ENCODE measurements around the gene CABP2.

The CABP2 gene

GRCh38 chr11:67508486-67509121 lies 14.6 kb downstream of the CABP2 start:
- peak; percentile 99 to 100 (median 99) for DNase-seq (ENCODE audit: low read depth in 4 of 4, low spot score in 1 of 4)

GRCh38 chr11:67507864-67508485 lies 15.3 kb downstream of the CABP2 start, which contains the start of gene CDK2AP2:
Gene CDK2AP2 (minus strand): TSS chr11:67508162. CDS start chr11:67508082, 80 bp downstream.
- peak; percentile 94 to 98 (median 96) for DNase-seq (ENCODE audit: low read depth in 4 of 4, low spot score in 1 of 4)

- DNase-seq (ENCODE audit: low read depth in 4 of 4, low spot score in 1 of 4): no peak
These were observed 15.9 kb downstream of the CABP2 start for GRCh38 chr11:67507242-67507863.

- DNase-seq (ENCODE audit: low read depth in 4 of 4, low spot score in 1 of 4): no peak
These were observed 16.7 kb downstream of the CABP2 start for GRCh38 chr11:67506426-67507051.

- peak; percentile 79 to 91 (median 86) for DNase-seq (ENCODE audit: low read depth in 4 of 4, low spot score in 1 of 4)
These were observed 17.4 kb downstream of the CABP2 start for GRCh38 chr11:67505605-67506396.

- DNase-seq (ENCODE audit: low read depth in 4 of 4, low spot score in 1 of 4): peak in 3 of 4 experiments; percentile 57 to 79 (median 61)
These were observed 18.2 kb downstream of the CABP2 start, which contains the start of gene PITPNM1 for GRCh38 chr11:67504950-67505581. Gene PITPNM1 (minus strand): TSS chr11:67505363. CDS start chr11:67504180, 1,183 bp downstream.

- DNase-seq (ENCODE audit: low read depth in 4 of 4, low spot score in 1 of 4): peak in 1 of 4 experiments; percentile 26
These were observed 19.0 kb downstream of the CABP2 start for GRCh38 chr11:67504005-67504949.

GRCh38 chr11:67503119-67504004 lies 19.9 kb downstream of the CABP2 start:
- no peak for DNase-seq (ENCODE audit: low read depth in 4 of 4, low spot score in 1 of 4)

GRCh38 chr11:67502328-67502979 lies 20.8 kb downstream of the CABP2 start:
- no peak for DNase-seq (ENCODE audit: low read depth in 4 of 4, low spot score in 1 of 4)

- no peak for DNase-seq (ENCODE audit: low read depth in 4 of 4, low spot score in 1 of 4)
These were observed 21.4 kb downstream of the CABP2 start for GRCh38 chr11:67501854-67502253.

GRCh38 chr11:67500831-67501715 lies 22.2 kb downstream of the CABP2 start:
- DNase-seq (ENCODE audit: low read depth in 4 of 4, low spot score in 1 of 4): no peak

GRCh38 chr11:67500484-67500821 lies 22.8 kb downstream of the CABP2 start:
- no peak for DNase-seq (ENCODE audit: low read depth in 4 of 4, low spot score in 1 of 4)

GRCh38 chr11:67499808-67500483 lies 23.3 kb downstream of the CABP2 start:
- no peak for DNase-seq (ENCODE audit: low read depth in 4 of 4, low spot score in 1 of 4)

- no peak for DNase-seq (ENCODE audit: low read depth in 4 of 4, low spot score in 1 of 4)
These were observed 24.7 kb downstream of the CABP2 start for GRCh38 chr11:67498544-67498972.

- DNase-seq (ENCODE audit: low read depth in 4 of 4, low spot score in 1 of 4): no peak
These were observed 25.5 kb downstream of the CABP2 start for GRCh38 chr11:67497656-67498291.

- DNase-seq (ENCODE audit: low read depth in 4 of 4, low spot score in 1 of 4): no peak
These were observed 27.1 kb downstream of the CABP2 start for GRCh38 chr11:67496113-67496512.

Measured in stimulated activated CD4-positive, alpha-beta T cell treated with anti-CD3 and anti-CD28 coated beads, Interleukin-1b, Interleukin-23, amount 100 ng/mL, for 24 hours (primary cell).